ENCODE data around the gene EPS8.

DNA sequence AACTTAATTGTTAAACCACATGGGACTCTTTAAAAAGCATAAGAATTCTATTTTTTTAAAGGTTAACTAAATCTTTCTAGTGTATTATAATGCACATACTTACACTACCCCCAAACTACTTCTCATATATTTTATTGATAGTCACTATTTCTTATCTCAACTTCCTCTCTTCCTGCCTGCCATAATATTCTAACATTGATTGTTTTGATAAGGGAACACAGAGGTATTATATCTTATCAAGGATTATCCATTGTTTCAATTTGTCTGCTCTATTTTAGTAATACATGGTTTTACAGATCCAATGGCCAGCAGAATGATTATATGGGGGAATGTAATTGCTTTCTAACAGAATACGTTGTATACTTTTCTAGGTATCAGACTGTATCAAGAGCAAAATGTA lies 98.9 kb downstream of the EPS8 start:
- no peak for TF ChIP-seq EZH2 (IDR thresholded peaks at IDR 0.05)
- TF ChIP-seq POLR2AphosphoS5 (IDR thresholded peaks at IDR 0.05; ENCODE audit: borderline replicate concordance, low read depth, low read length), result no peak
- no peak for TF ChIP-seq FOXP2 (optimal IDR thresholded peaks at IDR 0.05; ENCODE audit: control extremely low read depth, extremely low read length, insufficient read depth)

Measured in SK-N-MC (cell line).